GM12864 (cell line): Measurements from ENCODE around the gene TMOD3.

Experiments used
- DNase-seq: peaks from one replicate; pipeline ENCODE4 v3.0.0-alpha.2; 2011; ENCODE audit warnings: low read depth
- H3K4me3 ChIP-seq: 2 replicates; pipeline ENCODE4 v1.5.1; 2011; ENCODE audit warnings: mild to moderate bottlenecking, low read depth, low read length, control low read depth
- CTCF ChIP-seq: IDR thresholded peaks from 2 replicates; pipeline ENCODE4 v1.5.1; 2011; ENCODE audit warnings: low read depth, mild to moderate bottlenecking, moderate library complexity, low read length, control low read depth, inconsistent platforms; ENCODE audit errors: missing control alignments

Gene TMOD3

GRCh38 chr15:51840692-51841091 lies 11.2 kb downstream of the TMOD3 start:
- no peak for TF ChIP-seq CTCF
- no peak overlapping the region for H3K4me3 ChIP-seq
- no peak for DNase-seq

- DNase-seq = no peak
- H3K4me3 ChIP-seq = no peak overlapping the region
- no peak for TF ChIP-seq CTCF
Measured at GRCh38 chr15:51841406-51842040, 12.1 kb downstream of the TMOD3 start.

GRCh38 chr15:51842265-51842664 lies 12.8 kb downstream of the TMOD3 start:
- no peak for DNase-seq
- TF ChIP-seq CTCF = no peak
- H3K4me3 ChIP-seq = no peak overlapping the region

- no peak for TF ChIP-seq CTCF
- no peak for DNase-seq
Measured at GRCh38 chr15:51842852-51843737, 13.6 kb downstream of the TMOD3 start.

GRCh38 chr15:51844747-51845426 lies 15.4 kb downstream of the TMOD3 start:
- DNase-seq = no peak
- TF ChIP-seq CTCF = no peak
- H3K4me3 ChIP-seq = no peak overlapping the region

More at GRCh38 chr15:51842852-51843737, 13.6 kb downstream of the TMOD3 start:
- H3K4me3 ChIP-seq = no peak overlapping the region

- TF ChIP-seq CTCF = no peak
- no peak overlapping the region for H3K4me3 ChIP-seq
- DNase-seq = no peak
Measured at GRCh38 chr15:51846066-51846462, 16.6 kb downstream of the TMOD3 start.
